GM21390 (cell line): ENCODE measurements around the gene SLC9A8.
A peak's percentile ranks its signal among the peaks of the same experiment; 100 is the strongest.
"Not testable (repeated sequence)": the region's sequence is repeated elsewhere in the genome, so short reads cannot be mapped to it uniquely, and the experiment has no call there.

Source experiments
- ATAC-seq: cut with Tn5 transposase; IDR thresholded peaks from one replicate; pipeline ENCODE4 v1.9.1; 2021; ENCODE audit not compliant: unreplicated experiment

The SLC9A8 gene

GRCh38 chr20:49891476-49892110, 79.0 kb downstream of the SLC9A8 start:
- ATAC-seq: no peak

GRCh38 chr20:49892260-49892659, 79.6 kb downstream of the SLC9A8 start:
- no peak for ATAC-seq

- no peak for ATAC-seq
These were observed 80.2 kb downstream of the SLC9A8 start for GRCh38 chr20:49892817-49893216.

GRCh38 chr20:49893242-49894072, 80.8 kb downstream of the SLC9A8 start:
- peak; percentile 26 for ATAC-seq

- ATAC-seq: peak; percentile 53
These were observed 81.4 kb downstream of the SLC9A8 start for GRCh38 chr20:49894073-49894470.

- not testable (repeated sequence) for ATAC-seq
These were observed 83.0 kb downstream of the SLC9A8 start for GRCh38 chr20:49895474-49896093.

- ATAC-seq: no peak
These were observed 83.6 kb downstream of the SLC9A8 start for GRCh38 chr20:49896204-49896603.

- ATAC-seq: no peak
These were observed 87.1 kb downstream of the SLC9A8 start for GRCh38 chr20:49899541-49900383.

- no peak for ATAC-seq
These were observed 89.0 kb downstream of the SLC9A8 start for GRCh38 chr20:49901588-49901987.

GRCh38 chr20:49904440-49905214, 92.0 kb downstream of the SLC9A8 start:
- ATAC-seq: no peak

GRCh38 chr20:49905415-49906091, 92.9 kb downstream of the SLC9A8 start:
- no peak for ATAC-seq

GRCh38 chr20:49906101-49906604, 93.5 kb downstream of the SLC9A8 start:
- no peak for ATAC-seq

- no peak for ATAC-seq
These were observed 94.1 kb downstream of the SLC9A8 start for GRCh38 chr20:49906615-49907154.

- no peak for ATAC-seq
These were observed 95.0 kb downstream of the SLC9A8 start for GRCh38 chr20:49907405-49908257.

- no peak for ATAC-seq
These were observed 95.6 kb downstream of the SLC9A8 start for GRCh38 chr20:49908258-49908565.

GRCh38 chr20:49909499-49910339, 97.1 kb downstream of the SLC9A8 start:
- ATAC-seq: no peak

GRCh38 chr20:49910340-49910706, 97.7 kb downstream of the SLC9A8 start:
- no peak for ATAC-seq
